GM12872 (cell line): Measurements from ENCODE around the gene BMP8B.

Experiments
- TF ChIP-seq, protein P1 (sequence below): IDR thresholded peaks from 3 replicates; pipeline ENCODE4 v1.5.1; 2011; ENCODE audit warnings: low read depth, mild to moderate bottlenecking, low read length, moderate library complexity; ENCODE audit not compliant: insufficient read depth

BMP8B gene

DNA sequence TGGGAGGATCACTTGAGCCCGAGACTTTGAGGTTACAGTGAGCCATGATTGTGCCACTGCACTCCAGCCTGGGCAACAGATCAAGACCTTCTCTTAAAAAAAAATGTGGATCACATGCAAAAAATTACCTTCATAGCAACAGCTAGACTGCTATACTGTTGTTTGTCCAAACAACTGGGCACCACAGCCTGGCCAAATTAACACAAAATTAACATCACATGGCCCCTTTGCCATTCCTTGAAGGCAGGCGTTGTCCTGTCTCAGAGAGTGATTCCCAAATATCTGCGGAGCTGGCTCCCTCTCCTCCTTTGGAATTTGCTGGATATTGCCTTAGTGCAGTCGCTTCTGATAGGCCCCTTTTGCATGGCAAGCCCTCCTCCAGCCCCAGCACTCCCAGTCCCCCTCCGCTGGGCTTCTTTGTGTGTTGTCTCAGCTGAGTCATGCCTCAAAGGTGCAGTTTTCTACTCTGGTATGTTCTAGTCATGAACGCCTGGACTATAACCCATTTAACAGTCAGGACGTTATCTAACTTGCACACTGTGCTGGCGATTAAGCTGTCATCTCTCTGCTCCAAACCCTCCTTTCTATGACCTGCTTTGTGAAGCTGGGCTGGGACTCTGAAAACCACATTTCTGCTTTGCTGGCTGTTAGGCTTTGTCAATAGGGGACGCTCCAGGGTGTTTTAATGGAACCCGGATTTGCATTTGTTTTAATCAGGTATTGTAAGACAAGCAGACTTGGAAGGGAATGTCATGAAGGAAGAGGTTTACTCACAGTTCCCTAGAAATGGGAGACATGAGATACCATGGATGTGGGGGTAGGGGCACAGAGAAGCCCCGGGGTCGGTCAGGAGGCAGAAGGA, 77.3 kb downstream of the BMP8B start:
- TF ChIP-seq, protein P1, sequence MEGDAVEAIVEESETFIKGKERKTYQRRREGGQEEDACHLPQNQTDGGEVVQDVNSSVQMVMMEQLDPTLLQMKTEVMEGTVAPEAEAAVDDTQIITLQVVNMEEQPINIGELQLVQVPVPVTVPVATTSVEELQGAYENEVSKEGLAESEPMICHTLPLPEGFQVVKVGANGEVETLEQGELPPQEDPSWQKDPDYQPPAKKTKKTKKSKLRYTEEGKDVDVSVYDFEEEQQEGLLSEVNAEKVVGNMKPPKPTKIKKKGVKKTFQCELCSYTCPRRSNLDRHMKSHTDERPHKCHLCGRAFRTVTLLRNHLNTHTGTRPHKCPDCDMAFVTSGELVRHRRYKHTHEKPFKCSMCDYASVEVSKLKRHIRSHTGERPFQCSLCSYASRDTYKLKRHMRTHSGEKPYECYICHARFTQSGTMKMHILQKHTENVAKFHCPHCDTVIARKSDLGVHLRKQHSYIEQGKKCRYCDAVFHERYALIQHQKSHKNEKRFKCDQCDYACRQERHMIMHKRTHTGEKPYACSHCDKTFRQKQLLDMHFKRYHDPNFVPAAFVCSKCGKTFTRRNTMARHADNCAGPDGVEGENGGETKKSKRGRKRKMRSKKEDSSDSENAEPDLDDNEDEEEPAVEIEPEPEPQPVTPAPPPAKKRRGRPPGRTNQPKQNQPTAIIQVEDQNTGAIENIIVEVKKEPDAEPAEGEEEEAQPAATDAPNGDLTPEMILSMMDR = no peak

DNA sequence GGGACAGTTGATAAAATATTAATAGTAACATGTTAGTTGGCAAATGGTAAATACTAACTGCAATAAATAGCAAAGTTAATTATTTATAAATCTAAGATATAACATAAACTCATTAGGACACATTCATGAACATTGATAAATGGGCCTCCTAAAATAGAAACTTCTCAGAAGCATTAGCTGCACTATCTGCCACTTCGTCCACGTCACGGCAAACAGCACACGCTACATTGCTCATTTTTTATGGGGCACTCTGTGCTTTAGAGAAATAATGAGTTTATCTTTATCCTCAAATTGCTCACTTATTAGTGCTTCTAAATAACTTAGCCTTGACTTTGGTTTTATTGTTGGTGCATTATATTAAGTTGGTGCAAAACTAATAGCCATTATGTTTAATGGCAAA, 81.2 kb downstream of the BMP8B start:
- TF ChIP-seq, protein P1 = no peak
